IMR-90 (cell line): ENCODE results near the gene AKIRIN1. TPM values are rescaled to one million over a fixed set of nuclear protein-coding genes. Genes with fewer than 3 reads are reported as not detected.

Source experiments
- ATAC-seq: fragments of 200-7000 bp; cut with Tn5 transposase; 2 replicates; pipeline ENCODE4 v1.9.1; 2020; ENCODE audit warnings: low read depth, mild to moderate bottlenecking, moderate library complexity
- Bru-seq: library from RNA; stranded (reverse); fragments of 400-500 nt; gene quantifications from one replicate; lab custom pipeline; 2021; lab: Mats Ljungman, UMichigan
- BruChase-seq, 2 experiments: library from RNA; stranded (reverse); fragments of 400-500 nt; gene quantifications; one replicate each; lab custom pipeline; 2021; lab: Mats Ljungman, UMichigan
- BruUV-seq: library from RNA; stranded (reverse); fragments of 400-500 nt; replicated peaks from 2 replicates; lab custom pipeline; 2021; lab: Mats Ljungman, UMichigan
- CTCF ChIA-PET: fragments of 300-600 bp; formaldehyde crosslinking; extraction: SDS; loops from one replicate; lab custom pipeline; 2021; ENCODE audit warnings: antibody characterized with exemption; lab: Yijun Ruan, JAX
- POLR2A ChIA-PET: fragments of 300-600 bp; sonication (Branson Sonifier 250); formaldehyde crosslinking; loops from one replicate; lab custom pipeline; 2022; ENCODE audit warnings: antibody characterized with exemption; ENCODE audit not compliant: unreplicated experiment; lab: Charles Lee
- DNase-seq: peaks from one replicate; pipeline ENCODE4 v3.0.0; 2013
- H2AFZ ChIP-seq: replicated peaks from 2 replicates; pipeline ENCODE3; 2013; ENCODE audit warnings: low read length, mild to moderate bottlenecking; ENCODE audit not compliant: poor library complexity
- H2AK5ac ChIP-seq: 2 replicates; pipeline ENCODE4 v1.6.1; 2013; ENCODE audit warnings: low read depth, low read length, inconsistent platforms
- H2AK9ac ChIP-seq: replicated peaks from 2 replicates; pipeline ENCODE3; 2013; ENCODE audit warnings: mild to moderate bottlenecking, low read depth, low read length, moderate library complexity; ENCODE audit not compliant: poor library complexity
- H2BK120ac ChIP-seq: 2 replicates; pipeline ENCODE4 v1.6.1; 2013; ENCODE audit warnings: low read depth, low read length, inconsistent platforms
- H2BK15ac ChIP-seq: 3 replicates; pipeline ENCODE4 v1.6.1; 2013; ENCODE audit warnings: low read depth, low read length, inconsistent platforms
- H2BK20ac ChIP-seq: 2 replicates; pipeline ENCODE4 v1.6.1; 2013; ENCODE audit warnings: low read depth, mild to moderate bottlenecking, inconsistent platforms, low read length, moderate library complexity
- H2BK5ac ChIP-seq: 2 replicates; pipeline ENCODE4 v1.6.1; 2013; ENCODE audit warnings: mild to moderate bottlenecking, low read depth, low read length, inconsistent platforms; ENCODE audit not compliant: poor library complexity, severe bottlenecking
- H3K14ac ChIP-seq: replicated peaks from 2 replicates; pipeline ENCODE4 v1.6.1; 2013; ENCODE audit warnings: low read depth, low read length, inconsistent platforms
- H3K18ac ChIP-seq: 2 replicates; pipeline ENCODE4 v1.6.1; 2013; ENCODE audit warnings: low read depth, low read length, control low read depth
- H3K23ac ChIP-seq: 2 replicates; pipeline ENCODE4 v1.6.1; 2013; ENCODE audit warnings: low read depth, low read length, inconsistent platforms
- H3K27ac ChIP-seq: 2 replicates; pipeline ENCODE4 v1.5.1; 2013; ENCODE audit warnings: mild to moderate bottlenecking, control low read depth, low read length; ENCODE audit not compliant: insufficient read depth
- H3K27me3 ChIP-seq: 2 replicates; pipeline ENCODE4 v1.6.1; 2013; ENCODE audit warnings: low read length; ENCODE audit not compliant: control insufficient read depth, insufficient read depth
- H3K36me3 ChIP-seq: 2 replicates; pipeline ENCODE4 v1.6.1; 2013; ENCODE audit warnings: low read length, mixed read lengths; ENCODE audit not compliant: control insufficient read depth, insufficient read depth
- H3K4ac ChIP-seq: 2 replicates; pipeline ENCODE4 v1.6.1; 2013; ENCODE audit warnings: low read depth, low read length, inconsistent platforms
- H3K4me1 ChIP-seq: 2 replicates; pipeline ENCODE4 v1.6.1; 2013; ENCODE audit warnings: low read length, mixed read lengths; ENCODE audit not compliant: control insufficient read depth, insufficient read depth
- H3K4me2 ChIP-seq: 2 replicates; pipeline ENCODE4 v1.6.1; 2013; ENCODE audit warnings: low read depth, mild to moderate bottlenecking, control low read depth, low read length, moderate library complexity
- H3K4me3 ChIP-seq: 2 replicates; pipeline ENCODE4 v1.5.1; 2013; ENCODE audit warnings: low read depth, mild to moderate bottlenecking, control low read depth, low read length, moderate library complexity; ENCODE audit not compliant: insufficient read depth
- H3K56ac ChIP-seq: 2 replicates; pipeline ENCODE4 v1.6.1; 2013; ENCODE audit warnings: low read length, inconsistent platforms; ENCODE audit not compliant: insufficient read depth; ENCODE audit errors: extremely low read depth
- H3K79me1 ChIP-seq, 2 experiments: 2 replicates each; pipeline ENCODE4 v1.6.1; 2013; ENCODE audit warnings: low read length in 2 of 2, inconsistent platforms in 1 of 2, low read depth in 1 of 2
- H3K9ac ChIP-seq: 2 replicates; pipeline ENCODE4 v1.6.1; 2013; ENCODE audit warnings: low read depth, low read length, control low read depth
- H3K9me1 ChIP-seq: 2 replicates; pipeline ENCODE4 v1.6.1; 2013; ENCODE audit warnings: low read length, inconsistent platforms; ENCODE audit not compliant: insufficient read depth
- H3K9me3 ChIP-seq: 2 replicates; pipeline ENCODE4 v1.6.1; 2013; ENCODE audit warnings: low read length; ENCODE audit not compliant: control insufficient read depth, insufficient read depth
- H4K20me1 ChIP-seq: 2 replicates; pipeline ENCODE4 v1.6.1; 2013; ENCODE audit warnings: low read length, inconsistent platforms; ENCODE audit not compliant: insufficient read depth
- H4K5ac ChIP-seq: 2 replicates; pipeline ENCODE4 v1.6.1; 2013; ENCODE audit warnings: mild to moderate bottlenecking, low read depth, low read length, control low read depth
- H4K8ac ChIP-seq, 2 experiments: 2 replicates each; pipeline ENCODE4 v1.6.1; 2013; ENCODE audit warnings: low read depth in 2 of 2, low read length in 2 of 2, control low read depth in 1 of 2, inconsistent platforms in 1 of 2
- H4K91ac ChIP-seq: 2 replicates; pipeline ENCODE4 v1.6.1; 2013; ENCODE audit warnings: low read depth, low read length, inconsistent platforms; ENCODE audit not compliant: insufficient read depth
- BHLHE40 ChIP-seq: fragments of 150-350 bp; IDR thresholded peaks from 2 replicates; pipeline ENCODE4 v1.6.1; 2016; ENCODE audit warnings: mild to moderate bottlenecking, low read depth, low read length
- CHD1 ChIP-seq: IDR thresholded peaks from 2 replicates; pipeline ENCODE4 v1.6.1; 2012; ENCODE audit warnings: low read depth, low read length, improper control_type of control experiment
- FOS ChIP-seq: fragments of 150-350 bp; IDR thresholded peaks from 2 replicates; pipeline ENCODE4 v1.6.1; 2016; ENCODE audit warnings: low read depth, low read length
- MAFK ChIP-seq: IDR thresholded peaks from 2 replicates; pipeline ENCODE4 v1.6.1; 2012; ENCODE audit warnings: low read depth, low read length, improper control_type of control experiment
- MAZ ChIP-seq: IDR thresholded peaks from 2 replicates; pipeline ENCODE4 v1.6.1; 2012; ENCODE audit warnings: low read depth, mild to moderate bottlenecking, low read length, improper control_type of control experiment, moderate library complexity, borderline replicate concordance
- MXI1 ChIP-seq: IDR thresholded peaks from 2 replicates; pipeline ENCODE4 v1.6.1; 2012; ENCODE audit warnings: low read depth, mild to moderate bottlenecking, low read length, moderate library complexity, borderline replicate concordance
- NFE2L2 ChIP-seq: fragments of 150-350 bp; IDR thresholded peaks from 2 replicates; pipeline ENCODE4 v1.6.1; 2016; ENCODE audit warnings: low read depth, mild to moderate bottlenecking, low read length
- POLR2A ChIP-seq: IDR thresholded peaks from 2 replicates; pipeline ENCODE4 v1.6.1; 2012; ENCODE audit warnings: mild to moderate bottlenecking, low read depth, low read length
- RAD21 ChIP-seq: IDR thresholded peaks from 2 replicates; pipeline ENCODE4 v1.6.1; 2012; ENCODE audit warnings: low read length, improper control_type of control experiment
- RCOR1 ChIP-seq: IDR thresholded peaks from 2 replicates; pipeline ENCODE4 v1.6.1; 2012; ENCODE audit warnings: mild to moderate bottlenecking, low read length, improper control_type of control experiment; ENCODE audit not compliant: insufficient replicate concordance
- RFX5 ChIP-seq: IDR thresholded peaks from 2 replicates; pipeline ENCODE4 v1.8.0; 2012; ENCODE audit warnings: low read depth, mild to moderate bottlenecking, low read length, moderate library complexity
- SMC3 ChIP-seq: fragments of 150-350 bp; IDR thresholded peaks from 2 replicates; pipeline ENCODE4 v1.6.1; 2016; ENCODE audit warnings: low read depth, mild to moderate bottlenecking, antibody characterized with exemption, low read length, moderate library complexity
- WGBS, 2 experiments: methylation state at CpG; one replicate each; pipeline versions ENCODE4 v1.1.5 to v1.1.7; 2013; ENCODE audit warnings: missing lambda C conversion rate in 2 of 2; ENCODE audit not compliant: insufficient read length in 1 of 2; ENCODE audit errors: extremely low coverage in 2 of 2; 5-methylcytosine and 5-hydroxymethylcytosine counted together
- dilution Hi-C: fragments of 300-500 bp; cut with HindIII; formaldehyde crosslinking; loops from one replicate; pipeline ENCODE4 v1.14.3; 2018; ENCODE audit warnings: low sequenced_read_pairs; ENCODE audit not compliant: unreplicated experiment
- in situ Hi-C: fragments of 300-500 bp; cut with MboI; formaldehyde crosslinking; loops from 3 replicates; pipeline ENCODE4 v1.14.3; 2019; ENCODE audit warnings: low sequenced_read_pairs, inconsistent platforms, mixed read lengths
- intact Hi-C: fragments of 100-400 bp; cut with micrococcal nuclease; formaldehyde crosslinking; loops from 2 replicates; pipeline ENCODE4 v1.10.0; 2022
- long read RNA-seq: library from polyadenylated mRNA; unstranded; transcript quantifications from one replicate; pipeline ENCODE4 v2.0.0, GENCODE V29; 2021; ENCODE audit not compliant: unreplicated experiment
- polyA plus RNA-seq, 3 experiments: library from polyadenylated mRNA; depleted of rRNA; stranded (reverse); fragments of >200 nt; gene quantifications; 2 replicates each; pipeline ENCODE4 v1.2.3, GENCODE V29; 2012; ENCODE audit warnings: low replicate concordance in 1 of 3
- total RNA-seq: library from RNA; depleted of rRNA; stranded (reverse); fragments of >200 nt; gene quantifications from 2 replicates; pipeline ENCODE4 v1.2.3, GENCODE V29; 2012; rRNA removed
- TF ChIP-seq, protein P1 (sequence below): fragments of 150-350 bp; IDR thresholded peaks from 2 replicates; pipeline ENCODE4 v1.6.1; 2017; ENCODE audit warnings: mild to moderate bottlenecking, antibody characterized with exemption, low read length, low read depth

AKIRIN1 gene, protein sequence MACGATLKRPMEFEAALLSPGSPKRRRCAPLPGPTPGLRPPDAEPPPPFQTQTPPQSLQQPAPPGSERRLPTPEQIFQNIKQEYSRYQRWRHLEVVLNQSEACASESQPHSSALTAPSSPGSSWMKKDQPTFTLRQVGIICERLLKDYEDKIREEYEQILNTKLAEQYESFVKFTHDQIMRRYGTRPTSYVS
- total RNA-seq (42.5 and 63.9 TPM in 2 replicates), polyA plus RNA-seq (2012; rRNA removed) (37.7 and 44.2 TPM in 2 replicates), Bru-seq, nascent RNA (percentile 97 among the genes with signal in this experiment), BruChase-seq, experiment 1, labeled RNA remaining after a 6-hour chase (percentile 96 among the genes with signal in this experiment), BruChase-seq, experiment 2, labeled RNA remaining after a 2-hour chase (percentile 97 among the genes with signal in this experiment)
- polyA plus RNA-seq (2012; cell fraction: cytosol; rRNA removed): 16.8 and 21.1 TPM in 2 replicates
- 8.1 and 24.7 TPM in 2 replicates for polyA plus RNA-seq (2012; cell fraction: nucleus; rRNA removed; ENCODE audit: low replicate concordance)
- long read RNA-seq, transcript AKIRIN1-202 (5 exons, 2,741 nt): major isoform, 195 of 229 reads
- long read RNA-seq, transcript AKIRIN1-203 (4 exons, 1,243 nt): minor isoform, 9 of 229 reads
- long read RNA-seq, partial matches to known transcripts: 18 of 229 reads
- long read RNA-seq, other reads (novel, unspliced or antisense): 7 of 229 reads

DNA sequence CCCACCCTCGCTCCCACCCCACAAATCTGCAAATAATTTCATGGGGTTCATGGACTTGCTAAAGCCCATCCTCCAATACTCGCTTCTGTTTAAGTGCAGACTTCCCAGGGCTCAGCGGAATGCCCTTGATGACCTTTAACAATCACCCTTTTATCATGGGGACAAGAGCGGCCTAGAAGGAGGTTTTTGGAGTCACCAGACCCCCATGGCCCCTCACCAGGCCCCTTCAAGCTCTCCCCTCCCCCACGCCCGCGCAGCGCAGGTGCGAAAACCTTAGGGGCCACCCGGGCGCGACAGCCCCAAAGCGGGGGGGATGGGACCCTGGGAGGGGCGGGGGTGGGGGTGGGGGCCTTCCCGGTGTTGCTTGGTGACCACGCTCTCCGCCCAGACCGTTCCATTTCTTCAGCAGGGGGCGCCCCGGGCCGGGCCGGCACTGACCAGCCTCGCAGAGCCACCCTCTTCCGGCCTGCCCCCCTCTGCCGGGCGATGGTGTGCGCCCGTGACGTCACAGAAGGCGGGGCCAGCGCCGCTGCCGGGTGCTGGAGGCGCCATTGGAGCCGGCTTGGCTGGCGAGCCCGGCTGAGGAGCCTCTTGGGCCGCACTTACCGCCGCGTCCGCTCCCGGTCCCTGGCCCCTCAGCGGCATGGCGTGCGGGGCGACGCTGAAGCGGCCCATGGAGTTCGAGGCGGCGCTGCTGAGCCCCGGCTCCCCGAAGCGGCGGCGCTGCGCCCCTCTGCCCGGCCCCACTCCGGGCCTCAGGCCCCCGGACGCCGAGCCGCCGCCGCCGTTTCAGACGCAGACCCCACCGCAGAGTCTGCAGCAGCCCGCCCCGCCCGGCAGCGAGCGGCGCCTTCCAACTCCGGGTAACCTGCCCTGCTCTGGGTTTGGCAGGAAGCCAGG is at the start of gene AKIRIN1:
AKIRIN1 (plus strand) TSS at position 539 of the 900 bp plus-strand sequence; CDS start at position 644, 105 bp downstream.
- Histone ChIP-seq H3K4me2 (peak within 1 kb of the TSS; percentile 98), H3K9me1 (peaks cover 3% of the 10 kb centered on the region; the same call in 1 of the 2 replicates), H3K9me3 (no peaks in the 10 kb centered on the region), H3K27me3 (no peaks in the 10 kb centered on the region), H3K56ac (peak within 1 kb of the TSS; percentile 45; the same call in 1 of the 2 replicates), H3K14ac (peak within 1 kb of the TSS; percentile 74), H2AFZ (peak within 1 kb of the TSS; percentile 85), H3K36me3 (peaks cover 1% of the 10 kb centered on the region), H3K4ac (peak within 1 kb of the TSS; percentile 85), H3K4me1 (peaks cover 11% of the 10 kb centered on the region), H2AK9ac (peak within 1 kb of the TSS; percentile 92), H3K4me3 (peak within 1 kb of the TSS; percentile 85), H4K8ac (peak within 1 kb of the TSS; percentile 91 to 94), H4K91ac (peak within 1 kb of the TSS; percentile 72), H2BK120ac (peak within 1 kb of the TSS; percentile 28; the same call in 1 of the 2 replicates), H3K23ac (peak within 1 kb of the TSS; percentile 32), H2BK15ac (peak within 1 kb of the TSS; percentile 45; the same call in 1 of the 3 replicates), H2AK5ac (peak within 1 kb of the TSS; percentile 30; the same call in 1 of the 2 replicates), H3K9ac (peak within 1 kb of the TSS; percentile 80), H3K27ac (peak within 1 kb of the TSS; percentile 93), H3K79me1 (peaks cover 7 to 18% of the 10 kb centered on the region in 2 experiments; a peak in 2 of 4 replicates), H3K18ac (peak within 1 kb of the TSS; percentile 75), H4K5ac (peak within 1 kb of the TSS; percentile 90), H4K20me1 (peaks cover 45% of the 10 kb centered on the region), H2BK20ac (no peak within 1 kb of the TSS; the same call in 1 of the 2 replicates), H2BK5ac (peak within 1 kb of the TSS; percentile 85)
- intact Hi-C loops: loop anchor here (2.0 kb wide), 1 partner anchor 132 kb away; the partner anchor contains the start of gene RRAGC
- in situ Hi-C loops: no loop called here
- POLR2A ChIA-PET: no interaction called here
- dilution Hi-C loops: no loop called here
- CTCF ChIA-PET: no interaction called here
- DNase-seq (peak; percentile 95), ATAC-seq (peak; percentile 94)
- 0% methylated on average over 28 of the region's 76 CpGs; no CpG with 5 or more reads in 1 of the 2 experiments for WGBS, 2 experiments
- BruUV-seq: no TSS peak
- TF ChIP-seq MAFK (no peak), RCOR1 (no peak), RAD21 (no peak), CHD1 (peak; percentile 100; the same call in 1 of the 2 replicates), MAZ (peak; percentile 79; the same call in 1 of the 2 replicates), BHLHE40 (peak; percentile 99), POLR2A (peak; percentile 98), SMC3 (no peak), MXI1 (no peak), RFX5 (no peak), NFE2L2 (no peak; the same call in 1 of the 2 replicates), FOS (no peak)
- TF ChIP-seq, protein P1, sequence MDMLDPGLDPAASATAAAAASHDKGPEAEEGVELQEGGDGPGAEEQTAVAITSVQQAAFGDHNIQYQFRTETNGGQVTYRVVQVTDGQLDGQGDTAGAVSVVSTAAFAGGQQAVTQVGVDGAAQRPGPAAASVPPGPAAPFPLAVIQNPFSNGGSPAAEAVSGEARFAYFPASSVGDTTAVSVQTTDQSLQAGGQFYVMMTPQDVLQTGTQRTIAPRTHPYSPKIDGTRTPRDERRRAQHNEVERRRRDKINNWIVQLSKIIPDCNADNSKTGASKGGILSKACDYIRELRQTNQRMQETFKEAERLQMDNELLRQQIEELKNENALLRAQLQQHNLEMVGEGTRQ: no peak
